GM21723 (cell line): ENCODE measurements around the gene E4F1.
A peak's percentile ranks its signal among the peaks of the same experiment; 100 is the strongest.

Experiments
- ATAC-seq: cut with Tn5 transposase; IDR thresholded peaks from one replicate; pipeline ENCODE4 v1.9.1; 2021; ENCODE audit warnings: mild to moderate bottlenecking, moderate library complexity; ENCODE audit not compliant: unreplicated experiment

Gene E4F1

DNA sequence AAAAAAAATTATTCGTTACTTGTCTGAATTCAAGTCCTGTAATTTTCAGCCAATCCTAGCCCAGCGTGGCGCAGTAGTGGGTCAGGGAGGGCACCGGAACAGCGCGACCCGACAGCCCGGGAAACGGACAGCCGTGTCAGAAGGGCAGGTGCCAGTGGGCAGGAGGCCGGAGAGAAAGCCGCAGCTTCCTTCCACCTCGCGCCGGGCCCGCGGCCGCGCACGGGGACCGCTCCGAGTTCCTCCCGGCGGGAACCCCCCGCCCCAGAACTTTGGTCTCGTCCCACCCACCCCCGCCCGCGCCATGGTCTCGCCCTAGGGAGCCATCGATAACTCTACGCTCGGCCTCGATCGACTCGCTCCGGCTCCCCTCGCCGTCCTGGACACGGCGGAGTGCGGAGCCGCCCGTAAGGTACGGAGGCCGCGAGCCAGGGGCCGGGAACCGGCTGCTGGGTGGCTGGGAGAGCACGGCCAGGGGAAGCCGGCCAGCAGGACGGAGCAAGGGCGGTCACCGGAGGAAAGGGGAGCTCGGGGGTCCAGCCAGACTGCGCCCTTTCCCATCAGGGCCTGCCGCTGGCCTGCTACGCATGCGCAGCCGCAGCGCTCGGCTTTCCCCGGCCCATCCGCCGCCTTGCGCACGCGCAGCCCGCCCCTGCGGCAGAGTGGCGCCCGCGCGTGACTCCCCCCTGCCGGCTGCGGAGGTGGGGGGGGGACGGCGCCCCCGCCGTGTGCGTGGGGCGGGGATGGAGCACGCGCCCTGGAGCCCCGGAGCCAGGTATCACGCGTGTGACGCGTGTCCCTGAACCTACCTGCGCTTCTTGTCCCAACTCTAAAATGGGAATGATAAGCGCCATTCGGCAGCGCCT, 18.1 kb upstream of the E4F1 start, which contains the start of gene MLST8:
MLST8 (plus strand) TSS at position 351 of the 863 bp plus-strand sequence. CDS start 632 bp downstream, outside the sequence.
- ATAC-seq: peak; percentile 60

DNA sequence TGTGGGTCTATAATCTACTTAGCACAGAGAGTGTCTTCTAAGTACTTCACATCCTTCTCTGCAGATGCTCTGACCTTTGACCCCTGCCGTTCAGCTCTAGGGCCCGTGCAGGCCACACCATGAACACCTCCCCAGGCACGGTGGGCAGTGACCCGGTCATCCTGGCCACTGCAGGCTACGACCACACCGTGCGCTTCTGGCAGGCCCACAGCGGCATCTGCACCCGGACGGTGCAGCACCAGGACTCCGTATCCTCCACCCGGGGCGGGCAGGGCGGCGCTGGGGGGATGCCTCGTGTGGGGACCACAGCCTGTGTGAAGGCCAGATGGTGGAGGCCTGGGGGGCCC, 17.5 kb upstream of the E4F1 start:
- peak; percentile 16 for ATAC-seq

DNA sequence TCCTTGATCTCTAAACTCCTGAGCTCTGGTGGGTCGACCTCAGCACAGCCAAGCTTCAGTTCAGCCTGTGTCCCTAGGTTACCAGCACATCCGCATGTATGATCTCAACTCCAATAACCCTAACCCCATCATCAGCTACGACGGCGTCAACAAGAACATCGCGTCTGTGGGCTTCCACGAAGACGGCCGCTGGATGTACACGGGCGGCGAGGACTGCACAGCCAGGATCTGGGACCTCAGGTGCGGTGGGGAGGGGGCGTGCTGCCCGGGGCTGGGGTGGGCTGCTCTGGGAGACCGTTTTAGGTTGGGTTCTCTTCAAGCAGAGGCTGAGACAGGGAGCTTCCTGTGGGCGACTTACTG, 17.0 kb upstream of the E4F1 start:
- no peak for ATAC-seq

DNA sequence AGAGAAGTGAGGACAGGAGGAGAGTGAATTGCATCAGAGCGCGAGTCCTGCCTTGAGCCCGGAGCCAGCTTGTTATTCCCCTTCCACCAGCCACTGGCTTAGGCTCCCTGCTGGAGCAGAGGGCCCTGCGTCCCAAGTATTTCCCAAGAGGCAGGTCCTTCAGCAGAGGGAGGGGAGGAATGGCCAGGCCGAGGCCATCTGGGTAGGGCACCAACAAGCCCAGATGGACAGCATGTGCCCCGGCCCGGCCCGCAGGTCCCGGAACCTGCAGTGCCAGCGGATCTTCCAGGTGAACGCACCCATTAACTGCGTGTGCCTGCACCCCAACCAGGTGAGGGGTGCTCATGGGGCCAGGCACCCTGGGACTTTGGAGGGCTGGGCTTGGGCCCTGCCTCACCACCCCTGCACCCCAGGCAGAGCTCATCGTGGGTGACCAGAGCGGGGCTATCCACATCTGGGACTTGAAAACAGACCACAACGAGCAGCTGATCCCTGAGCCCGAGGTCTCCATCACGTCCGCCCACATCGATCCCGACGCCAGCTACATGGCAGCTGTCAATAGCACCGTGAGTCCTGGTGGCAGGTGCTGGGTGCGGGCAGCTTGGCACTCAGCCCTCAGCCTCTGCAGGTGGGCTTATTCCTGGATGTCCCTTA, 16.5 kb upstream of the E4F1 start:
- no peak for ATAC-seq

DNA sequence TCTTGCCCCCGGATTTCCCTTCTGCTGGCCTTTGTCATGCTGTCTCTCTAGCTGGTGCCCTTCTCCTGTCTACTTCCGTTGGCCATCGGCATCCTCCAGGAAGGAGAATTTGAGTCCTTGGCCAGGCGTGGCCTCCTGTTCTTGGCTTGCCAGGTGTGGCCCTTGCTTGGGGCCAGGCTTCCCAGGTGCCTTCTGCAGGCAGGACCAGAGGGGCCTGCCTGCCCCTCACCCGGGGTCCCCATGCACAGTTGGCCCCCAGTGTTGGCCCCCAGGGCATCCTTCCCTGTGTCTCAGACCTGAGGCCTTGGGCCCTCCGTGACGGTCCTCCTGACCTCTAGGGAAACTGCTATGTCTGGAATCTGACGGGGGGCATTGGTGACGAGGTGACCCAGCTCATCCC, 15.5 kb upstream of the E4F1 start:
- no peak for ATAC-seq

DNA sequence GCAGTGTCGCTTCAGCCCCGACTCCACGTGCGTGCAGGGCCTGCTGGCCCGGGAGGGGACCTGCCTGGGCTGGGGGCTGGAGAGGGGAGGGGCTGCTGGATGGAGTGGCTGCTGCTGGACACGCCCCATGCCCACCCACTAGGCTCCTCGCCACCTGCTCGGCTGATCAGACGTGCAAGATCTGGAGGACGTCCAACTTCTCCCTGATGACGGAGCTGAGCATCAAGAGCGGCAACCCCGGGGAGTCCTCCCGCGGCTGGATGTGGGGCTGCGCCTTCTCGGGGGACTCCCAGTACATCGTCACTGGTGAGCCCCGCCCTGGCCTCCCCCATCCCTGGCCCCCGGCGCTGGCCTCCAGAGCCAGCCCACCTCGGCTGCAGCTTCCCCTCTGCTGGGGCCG, 15.1 kb upstream of the E4F1 start:
- no peak for ATAC-seq

DNA sequence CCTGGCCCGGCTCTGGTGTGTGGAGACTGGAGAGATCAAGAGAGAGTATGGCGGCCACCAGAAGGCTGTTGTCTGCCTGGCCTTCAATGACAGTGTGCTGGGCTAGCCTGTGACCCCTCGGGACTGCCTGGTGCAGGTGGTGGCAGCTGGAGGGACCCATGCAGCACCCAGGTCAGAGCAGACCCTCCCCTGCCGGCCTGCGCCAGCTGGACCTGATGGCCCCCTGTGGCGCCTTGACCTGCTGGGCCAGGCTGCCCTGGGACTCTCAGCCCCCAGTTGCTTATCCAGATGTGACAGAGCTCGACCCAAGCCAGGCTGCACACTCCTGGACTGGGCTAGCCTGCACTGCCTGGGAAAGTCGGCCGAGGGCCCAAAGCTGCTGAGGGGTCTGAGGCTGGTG, 14.6 kb upstream of the E4F1 start:
- ATAC-seq: no peak

DNA sequence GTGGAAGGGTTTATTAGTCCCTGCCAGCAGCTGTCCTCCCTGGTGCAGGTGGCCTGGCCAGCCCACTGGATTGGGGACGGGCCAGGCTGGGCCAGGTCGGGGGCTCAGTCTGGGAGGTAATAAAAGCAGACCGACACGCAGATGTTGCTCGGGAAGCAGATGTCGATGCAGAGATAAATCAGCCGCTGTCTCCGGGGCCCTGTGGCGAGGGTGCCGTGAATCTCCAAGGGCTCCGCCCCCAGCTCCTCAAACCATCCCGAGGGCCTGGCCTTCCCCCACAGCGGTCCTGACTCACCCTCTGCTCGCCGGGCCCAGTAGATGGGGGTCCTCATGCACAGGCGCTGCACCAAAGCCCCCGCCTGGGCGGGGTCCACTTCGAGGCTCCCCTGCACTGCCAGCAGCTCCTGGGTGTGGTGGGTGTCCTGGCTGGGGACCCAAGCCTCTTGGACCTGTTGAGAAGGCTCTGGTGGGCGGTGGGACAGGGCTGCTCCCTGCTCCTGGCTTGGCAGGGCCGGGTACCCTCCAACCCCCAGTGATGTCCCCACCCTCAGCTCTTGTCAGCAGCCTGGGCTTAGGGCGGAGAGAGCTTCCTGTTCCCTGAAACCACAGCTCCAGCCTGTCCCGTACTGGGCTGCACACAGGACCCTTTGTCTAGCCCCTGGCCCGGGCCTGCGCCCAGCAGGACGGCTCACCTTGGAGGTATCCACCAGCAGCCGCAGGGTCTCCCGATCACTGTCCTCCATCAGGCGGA, 14.0 kb upstream of the E4F1 start:
- no peak for ATAC-seq

DNA sequence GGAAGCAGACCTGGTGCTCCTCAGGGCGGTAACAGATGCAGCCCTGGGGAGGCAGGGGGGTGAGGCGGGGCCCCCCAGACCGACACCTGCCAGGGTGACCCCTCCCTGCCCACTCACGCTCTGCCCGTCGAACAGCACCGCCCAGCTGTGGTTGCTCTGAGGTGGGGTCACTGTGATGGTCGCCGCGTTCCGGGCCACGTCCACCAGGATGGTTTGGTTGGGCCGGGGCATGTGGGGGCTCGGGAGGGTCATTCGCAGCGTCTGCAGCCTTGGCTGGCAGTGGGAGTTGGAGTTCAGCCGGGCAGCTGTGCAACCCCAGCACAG, 13.4 kb upstream of the E4F1 start:
- ATAC-seq: no peak

DNA sequence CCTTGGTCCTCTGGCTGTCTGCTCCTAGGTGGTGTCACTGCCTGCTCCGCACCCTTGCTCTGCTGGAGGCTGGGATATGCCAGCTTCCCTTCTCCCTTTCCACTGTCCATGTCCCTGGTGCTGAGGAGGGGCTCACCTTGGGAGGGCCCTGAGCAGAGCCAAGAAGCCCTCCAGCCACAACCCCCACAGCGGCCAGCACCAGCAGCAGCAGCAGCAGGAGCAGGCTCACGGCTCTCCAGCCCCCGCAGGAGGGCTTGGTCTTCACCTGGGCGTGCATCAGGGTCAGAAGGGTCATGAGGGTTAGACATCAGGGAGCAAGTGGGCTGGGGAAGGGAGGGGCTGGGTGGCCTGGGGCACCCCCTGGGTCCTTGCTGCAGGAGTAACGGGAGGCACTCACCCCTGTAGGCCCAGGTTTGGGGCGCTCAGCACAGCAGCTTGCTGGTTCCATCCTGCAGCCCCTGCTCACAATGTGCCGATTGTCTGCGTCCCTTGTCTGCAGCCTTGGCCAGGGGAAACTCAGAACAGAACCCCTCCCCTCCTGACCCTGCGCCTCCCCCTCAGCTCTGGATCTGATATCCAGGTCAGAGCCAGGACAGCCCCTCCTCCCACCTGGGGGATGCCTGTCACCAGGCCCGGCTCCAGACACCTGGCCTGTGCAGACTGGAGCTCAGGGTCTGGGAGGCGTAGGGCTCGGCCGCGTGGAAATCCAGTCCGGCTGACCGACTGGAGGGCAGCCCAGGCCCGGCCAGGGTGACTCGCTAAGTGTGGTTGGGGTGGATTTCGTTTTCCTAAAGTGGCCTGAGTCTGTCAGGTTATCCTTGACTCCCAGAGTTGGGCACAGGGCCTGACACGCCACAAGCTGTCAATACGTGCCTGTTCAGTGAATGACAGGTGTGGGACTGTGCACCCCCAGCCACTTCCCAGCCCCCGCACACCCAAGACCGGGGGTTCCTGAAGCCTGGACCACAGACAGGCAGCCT, 12.7 kb upstream of the E4F1 start, which contains the start of gene BRICD5:
BRICD5 (minus strand) TSS at position 478 of the 980 bp plus-strand sequence; CDS start at position 448, 30 bp downstream.
- ATAC-seq: no peak

DNA sequence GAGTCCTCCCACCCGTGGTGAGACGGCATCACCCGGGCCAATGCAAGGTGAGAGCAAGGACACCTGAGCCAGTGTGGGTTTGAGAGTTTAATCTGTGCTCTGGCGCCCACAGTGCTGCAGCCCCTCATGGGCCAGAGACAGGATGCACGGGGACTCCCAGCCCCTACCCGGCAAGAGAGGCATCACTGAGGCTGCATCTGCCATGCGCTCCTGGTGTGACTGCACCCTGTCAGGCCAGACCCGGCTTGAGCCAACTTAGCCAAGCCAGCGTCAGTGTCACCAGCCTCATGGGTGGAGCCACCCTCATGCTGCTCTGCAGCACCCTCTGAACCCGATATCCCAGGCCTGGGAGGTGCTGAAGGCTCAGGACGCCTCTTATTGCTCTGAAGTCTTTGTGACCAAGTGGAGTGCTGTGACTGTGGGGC, 11.5 kb upstream of the E4F1 start:
- ATAC-seq: no peak

DNA sequence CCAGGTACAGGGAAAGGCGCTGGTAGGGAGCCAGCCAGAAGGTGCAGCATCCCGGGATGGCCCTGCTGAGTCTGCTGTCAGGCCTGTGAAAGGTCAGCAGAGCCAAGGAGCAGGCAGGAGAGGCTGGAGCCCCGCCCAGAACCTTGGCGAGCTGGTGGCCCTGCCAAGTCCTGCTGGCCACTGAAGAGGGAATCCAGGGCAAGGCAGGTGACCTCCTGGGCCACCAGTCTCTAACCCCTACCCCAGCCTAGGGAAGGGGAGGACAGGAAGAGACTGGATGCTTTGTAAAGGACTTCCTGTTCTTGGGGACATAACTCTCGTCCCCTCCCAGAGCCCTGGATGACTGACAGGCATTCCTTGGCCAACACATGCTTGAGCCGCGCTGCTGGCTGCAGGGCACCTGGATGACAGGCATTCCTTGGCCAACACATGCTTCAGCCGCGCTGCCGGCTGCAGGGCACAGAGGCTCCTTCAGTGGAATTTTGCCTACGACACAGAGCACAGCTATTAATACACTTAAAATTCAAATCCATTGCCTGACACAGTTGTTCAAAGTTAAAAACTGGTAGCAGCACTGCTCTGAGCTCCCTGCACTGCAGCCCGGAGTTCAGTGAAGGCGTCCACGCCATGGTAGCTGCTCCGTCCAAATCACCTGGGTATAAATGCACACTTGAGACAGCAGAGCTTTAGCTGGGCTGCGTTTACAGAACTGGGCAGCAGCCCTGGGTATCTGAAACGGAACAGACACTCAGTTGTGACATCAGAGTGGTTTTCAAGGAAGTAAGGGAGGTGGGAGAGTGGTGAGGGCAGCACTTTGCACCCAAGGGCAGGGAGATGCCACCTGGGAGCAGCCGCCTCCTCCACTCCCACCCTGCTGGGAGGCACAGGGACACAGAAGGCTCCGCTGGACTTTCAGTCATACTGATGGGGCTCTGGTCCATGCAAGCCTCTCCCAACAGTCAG, 10.7 kb upstream of the E4F1 start:
- no peak for ATAC-seq

DNA sequence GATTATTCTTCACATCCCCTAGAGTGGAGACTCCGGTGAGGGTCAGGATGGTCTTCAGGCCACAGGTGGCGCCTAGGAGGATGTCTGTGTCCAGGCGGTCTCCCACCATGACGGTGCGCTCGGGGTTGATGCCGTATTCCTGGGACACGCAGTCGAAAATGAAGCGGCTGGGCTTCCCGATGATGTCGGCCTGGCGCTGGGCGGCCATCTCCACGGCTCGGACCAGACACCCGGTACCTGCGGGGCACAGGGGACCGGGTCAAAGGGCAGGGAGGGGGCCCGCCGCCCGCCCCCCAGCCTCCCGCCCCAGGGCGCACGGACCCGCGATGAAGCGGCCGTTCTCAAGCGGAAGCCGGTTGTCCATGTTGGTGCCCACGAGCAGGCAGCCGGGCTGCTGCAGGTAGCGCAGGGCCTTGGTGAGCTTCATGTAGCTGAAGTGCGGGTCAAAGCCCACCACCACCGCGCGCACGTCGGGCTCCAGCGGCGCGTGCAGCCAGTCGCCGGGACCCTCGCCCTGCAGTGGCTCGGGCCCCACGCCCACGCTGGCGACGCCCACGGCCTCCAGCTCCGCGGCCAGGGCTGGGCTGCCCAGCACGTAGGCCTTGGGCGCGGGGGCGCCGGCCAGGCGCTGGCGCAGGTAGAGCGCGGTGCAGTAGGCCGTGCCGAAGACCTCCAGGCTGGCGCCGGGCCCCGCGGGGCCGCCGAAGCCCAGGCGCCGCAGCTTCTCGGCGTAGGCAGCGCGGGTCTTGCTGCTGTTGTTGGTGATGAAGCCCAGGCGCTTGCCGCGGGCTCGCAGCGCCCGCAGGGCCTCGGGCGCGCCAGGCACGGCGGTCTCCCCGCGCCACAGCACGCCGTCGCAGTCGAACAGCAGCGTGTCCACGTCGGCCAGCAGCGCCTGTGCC, 9.3 kb upstream of the E4F1 start:
- peak; percentile 5 for ATAC-seq

DNA sequence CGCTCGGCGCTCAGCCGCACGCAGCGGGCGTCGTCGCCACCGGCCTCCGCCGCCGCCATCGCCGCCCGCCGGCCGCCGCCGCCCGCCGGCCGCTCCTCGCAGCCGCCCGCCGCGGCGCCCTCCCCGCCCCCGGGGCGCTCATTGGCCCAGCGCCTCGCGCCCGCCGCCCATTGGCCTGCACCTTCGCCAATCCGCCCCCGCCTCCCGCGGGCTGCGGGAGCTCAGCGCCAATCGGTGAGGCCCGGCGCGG, 8.7 kb upstream of the E4F1 start, which contains the start of gene PGP:
PGP (minus strand) TSS at position 122 of the 250 bp plus-strand sequence; CDS start at position 59, 63 bp downstream.
- ATAC-seq: no peak

DNA sequence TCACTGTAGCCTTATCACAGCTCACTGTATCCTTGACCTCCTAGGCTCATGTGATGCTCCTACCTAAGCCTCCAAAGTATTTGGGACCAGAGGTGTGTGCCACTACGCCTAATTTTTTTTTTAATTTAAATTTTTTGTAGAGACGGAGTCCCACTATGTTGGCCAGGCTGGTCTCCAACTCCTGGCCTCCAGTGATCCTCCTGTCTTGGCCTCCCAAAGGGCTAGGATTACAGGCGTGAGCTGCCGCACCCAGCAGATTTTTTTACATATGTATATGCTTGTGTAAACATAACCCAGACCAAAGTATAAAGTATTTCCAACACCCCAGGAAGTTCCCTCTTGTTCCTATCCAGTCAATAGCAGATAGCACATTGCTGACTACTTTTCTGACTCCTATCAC, 7.1 kb upstream of the E4F1 start:
- no peak for ATAC-seq

DNA sequence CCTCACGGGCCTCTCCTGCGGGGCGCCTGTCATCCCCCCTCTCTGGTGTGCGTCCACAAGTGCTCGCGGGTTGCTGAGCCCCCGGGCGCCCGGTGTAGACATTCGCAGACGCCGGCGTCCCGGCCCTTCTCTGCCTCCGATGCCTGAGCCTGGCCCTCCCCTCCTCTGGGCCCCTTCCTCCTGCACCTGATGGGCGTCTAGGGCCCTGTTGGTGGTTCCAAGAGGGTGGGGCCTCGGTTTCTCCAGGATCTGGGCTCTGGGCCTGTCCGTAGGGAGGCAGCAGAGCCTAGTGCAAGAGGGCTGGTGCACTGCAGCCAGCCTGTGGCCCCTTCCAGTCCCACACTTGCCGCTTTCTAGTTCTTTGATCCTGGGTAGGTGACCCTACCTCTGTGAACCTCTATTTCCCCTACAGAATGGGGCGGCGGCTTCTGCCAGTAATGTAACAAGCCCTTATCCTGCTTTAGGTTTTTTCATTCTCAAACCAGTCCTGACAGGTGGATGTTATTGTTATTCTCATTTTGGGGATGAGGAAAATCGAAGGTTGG, 623 bp downstream of the E4F1 start:
- peak; percentile 32 for ATAC-seq

DNA sequence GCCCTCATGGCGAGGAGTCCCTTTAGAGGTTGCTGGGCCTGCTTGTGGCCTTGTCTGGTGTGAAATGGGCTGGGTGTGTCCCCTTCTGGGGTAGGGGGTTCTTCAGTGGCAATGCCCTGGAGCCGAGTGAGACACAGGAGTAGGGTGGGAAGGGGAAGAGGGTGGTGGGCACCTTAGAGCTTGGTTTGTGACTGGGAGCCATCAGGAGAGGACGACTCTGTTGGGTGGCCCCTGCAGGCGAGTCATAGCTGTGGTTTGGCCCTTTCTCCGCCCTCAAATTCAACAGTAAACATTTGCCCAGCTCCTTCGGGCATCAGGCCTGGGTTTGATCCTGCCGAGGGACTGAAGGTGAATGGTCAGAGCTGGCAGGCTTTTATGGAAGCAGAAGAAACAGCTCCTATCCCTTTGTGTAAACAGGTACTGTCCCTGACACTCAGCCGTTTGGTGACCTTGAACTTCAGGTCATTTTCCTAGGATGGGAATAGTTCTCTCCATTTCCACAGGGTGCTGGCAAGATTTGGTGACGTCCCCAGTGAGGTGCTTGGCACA, 2.9 kb downstream of the E4F1 start:
- ATAC-seq: no peak

DNA sequence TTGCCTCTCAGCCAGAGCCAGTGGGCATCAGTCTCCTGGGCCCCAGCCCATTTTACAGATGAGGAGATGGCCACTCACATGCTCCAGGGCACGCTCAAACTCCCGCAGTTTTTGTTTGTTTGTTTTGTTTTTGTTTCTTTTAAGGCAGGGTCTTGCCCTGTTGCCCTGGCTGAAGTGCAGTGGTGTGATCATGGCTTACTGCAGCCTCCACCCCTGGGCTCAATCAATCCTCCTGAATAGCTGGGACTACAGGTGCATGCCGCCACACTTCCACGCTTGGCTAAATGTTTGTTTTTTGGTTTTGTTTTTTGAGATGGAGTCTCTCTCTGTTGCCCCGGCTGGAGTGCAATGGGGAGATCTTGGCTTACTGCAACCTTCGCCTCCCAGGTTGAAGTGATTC, 3.5 kb downstream of the E4F1 start:
- no peak for ATAC-seq
